OCI-LY1 (cell line): ENCODE data around the gene ZNF831.

Experiments
- EZH2 ChIP-seq: fragments of 200-600 bp; sonication (generic), shearing (Covaris generic); IDR thresholded peaks from 2 replicates; pipeline ENCODE4 v1.8.0; 2017; ENCODE audit warnings: borderline replicate concordance, mixed run types, mild to moderate bottlenecking, antibody characterized with exemption, low read length, moderate library complexity, mixed read lengths
- TF ChIP-seq, protein P1 (sequence below): fragments of 200-600 bp; sonication (generic), shearing (Covaris generic); IDR thresholded peaks from 2 replicates; pipeline ENCODE4 v1.5.1; 2017; ENCODE audit warnings: mild to moderate bottlenecking, antibody characterized with exemption, low read length, moderate library complexity, mixed read lengths

DNA sequence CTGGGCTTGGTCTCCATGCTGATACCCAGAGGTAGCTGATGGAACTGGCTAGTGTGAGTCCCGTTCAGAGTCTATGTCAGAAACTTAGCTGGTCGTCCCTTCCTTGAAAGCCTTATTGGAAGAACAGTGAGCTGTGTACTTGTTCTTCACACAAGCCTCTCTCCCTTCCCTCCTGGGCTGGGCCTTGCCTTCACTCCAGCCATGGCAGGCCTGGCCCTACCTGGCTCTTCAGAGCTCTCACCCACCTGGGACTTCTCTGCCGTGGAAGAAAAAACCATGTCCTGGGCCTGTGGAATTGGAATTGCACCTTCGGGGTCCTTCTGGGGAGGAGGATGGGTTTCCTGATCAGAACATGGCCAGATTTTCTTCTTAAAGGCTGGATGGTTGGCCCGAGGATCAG is 20.3 kb upstream of the ZNF831 start:
- TF ChIP-seq, protein P1, sequence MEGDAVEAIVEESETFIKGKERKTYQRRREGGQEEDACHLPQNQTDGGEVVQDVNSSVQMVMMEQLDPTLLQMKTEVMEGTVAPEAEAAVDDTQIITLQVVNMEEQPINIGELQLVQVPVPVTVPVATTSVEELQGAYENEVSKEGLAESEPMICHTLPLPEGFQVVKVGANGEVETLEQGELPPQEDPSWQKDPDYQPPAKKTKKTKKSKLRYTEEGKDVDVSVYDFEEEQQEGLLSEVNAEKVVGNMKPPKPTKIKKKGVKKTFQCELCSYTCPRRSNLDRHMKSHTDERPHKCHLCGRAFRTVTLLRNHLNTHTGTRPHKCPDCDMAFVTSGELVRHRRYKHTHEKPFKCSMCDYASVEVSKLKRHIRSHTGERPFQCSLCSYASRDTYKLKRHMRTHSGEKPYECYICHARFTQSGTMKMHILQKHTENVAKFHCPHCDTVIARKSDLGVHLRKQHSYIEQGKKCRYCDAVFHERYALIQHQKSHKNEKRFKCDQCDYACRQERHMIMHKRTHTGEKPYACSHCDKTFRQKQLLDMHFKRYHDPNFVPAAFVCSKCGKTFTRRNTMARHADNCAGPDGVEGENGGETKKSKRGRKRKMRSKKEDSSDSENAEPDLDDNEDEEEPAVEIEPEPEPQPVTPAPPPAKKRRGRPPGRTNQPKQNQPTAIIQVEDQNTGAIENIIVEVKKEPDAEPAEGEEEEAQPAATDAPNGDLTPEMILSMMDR, result no peak
- no peak for TF ChIP-seq EZH2
